Activated naive CD8-positive, alpha-beta T cell (primary cell): ENCODE results near the gene DMD.

Experiments
- H3K27ac Mint-ChIP-seq: one replicate; pipeline ENCODE4 v1.8.0; 2021; ENCODE audit warnings: mixed read lengths
- H3K27me3 Mint-ChIP-seq: one replicate; pipeline ENCODE4 v1.8.0; 2021; ENCODE audit warnings: mixed read lengths
- H3K36me3 Mint-ChIP-seq: one replicate; pipeline ENCODE4 v1.8.0; 2021; ENCODE audit warnings: mixed read lengths
- H3K4me1 Mint-ChIP-seq: one replicate; pipeline ENCODE4 v1.8.0; 2021; ENCODE audit warnings: low read depth, mixed read lengths
- H3K4me3 Mint-ChIP-seq: one replicate; pipeline ENCODE4 v1.8.0; 2021; ENCODE audit warnings: mild to moderate bottlenecking, mixed read lengths
- H3K9me3 Mint-ChIP-seq: one replicate; pipeline ENCODE4 v1.8.0; 2021; ENCODE audit warnings: low read depth, mixed read lengths

Gene DMD

DNA sequence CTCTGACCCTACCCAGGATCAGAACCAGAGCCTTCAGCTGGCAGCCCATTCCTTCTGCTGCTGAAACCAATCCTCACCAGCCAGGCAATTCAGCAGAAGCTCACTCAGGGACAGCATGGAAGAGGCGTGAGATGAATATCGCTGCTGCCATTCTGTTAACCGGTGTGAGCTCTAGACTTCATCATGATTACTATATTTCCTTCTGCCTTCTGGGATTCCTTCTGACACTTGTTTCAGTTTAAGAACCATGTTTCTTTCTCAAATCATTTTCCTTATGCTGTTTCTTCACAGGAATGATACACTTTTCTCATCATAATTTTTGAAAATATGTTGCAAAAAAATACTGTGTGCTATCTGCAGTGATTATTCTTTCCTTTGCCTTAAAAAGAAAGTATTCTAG is 1666.2 kb downstream of the DMD start:
- H3K27ac Mint-ChIP-seq = no peak overlapping the region
- no peaks in the 10 kb centered on the region for H3K9me3 Mint-ChIP-seq
- no peaks in the 10 kb centered on the region for H3K36me3 Mint-ChIP-seq
- no peaks in the 10 kb centered on the region for H3K4me1 Mint-ChIP-seq
- no peak overlapping the region for H3K4me3 Mint-ChIP-seq
- H3K27me3 Mint-ChIP-seq = no peaks in the 10 kb centered on the region

- Mint-ChIP-seq H3K4me3 (no peak overlapping the region), H3K27ac (no peak overlapping the region), H3K36me3 (no peaks in the 10 kb centered on the region), H3K4me1 (no peaks in the 10 kb centered on the region), H3K9me3 (no peaks in the 10 kb centered on the region), H3K27me3 (no peaks in the 10 kb centered on the region)
Observed at GRCh38 chrX:31543634-31544033, 1667.7 kb downstream of the DMD start.

- Mint-ChIP-seq H3K4me3 (no peak overlapping the region), H3K27ac (no peak overlapping the region), H3K27me3 (no peaks in the 10 kb centered on the region), H3K36me3 (no peaks in the 10 kb centered on the region), H3K4me1 (no peaks in the 10 kb centered on the region), H3K9me3 (no peaks in the 10 kb centered on the region)
Observed at GRCh38 chrX:31542566-31542965, 1668.8 kb downstream of the DMD start.

DNA sequence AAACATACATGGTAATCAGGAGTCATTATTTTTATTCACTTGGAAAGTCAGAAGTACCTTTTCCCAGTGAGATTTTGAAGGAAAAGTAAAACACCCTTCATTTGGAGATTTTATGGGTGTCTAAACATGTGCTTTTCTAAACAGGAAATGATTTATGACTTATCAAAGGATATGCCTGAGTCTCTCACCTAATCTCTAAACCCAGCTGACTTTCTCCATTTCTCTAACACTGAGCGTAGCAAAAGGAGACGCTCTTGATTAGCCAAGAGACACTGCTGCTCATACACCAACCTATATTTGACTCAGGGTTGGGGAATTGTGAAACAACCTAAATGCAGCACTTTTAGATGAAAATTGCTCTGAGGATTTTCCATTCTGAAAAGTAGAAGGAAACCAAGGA is 1671.0 kb downstream of the DMD start:
- Mint-ChIP-seq H3K4me3 (no peak overlapping the region), H3K4me1 (no peaks in the 10 kb centered on the region), H3K9me3 (no peaks in the 10 kb centered on the region), H3K27me3 (no peaks in the 10 kb centered on the region), H3K36me3 (no peaks in the 10 kb centered on the region), H3K27ac (no peak overlapping the region)

- Mint-ChIP-seq H3K4me3 (no peak overlapping the region), H3K27me3 (no peaks in the 10 kb centered on the region), H3K27ac (no peak overlapping the region), H3K4me1 (no peaks in the 10 kb centered on the region), H3K36me3 (no peaks in the 10 kb centered on the region), H3K9me3 (no peaks in the 10 kb centered on the region)
Observed at GRCh38 chrX:31527455-31528126, 1683.8 kb downstream of the DMD start.

GRCh38 chrX:31523884-31524536 is 1687.3 kb downstream of the DMD start:
- no peaks in the 10 kb centered on the region for H3K36me3 Mint-ChIP-seq
- no peak overlapping the region for H3K4me3 Mint-ChIP-seq
- H3K4me1 Mint-ChIP-seq = no peaks in the 10 kb centered on the region
- no peak overlapping the region for H3K27ac Mint-ChIP-seq
- H3K27me3 Mint-ChIP-seq = no peaks in the 10 kb centered on the region
- peaks cover 4% of the 10 kb centered on the region for H3K9me3 Mint-ChIP-seq

DNA sequence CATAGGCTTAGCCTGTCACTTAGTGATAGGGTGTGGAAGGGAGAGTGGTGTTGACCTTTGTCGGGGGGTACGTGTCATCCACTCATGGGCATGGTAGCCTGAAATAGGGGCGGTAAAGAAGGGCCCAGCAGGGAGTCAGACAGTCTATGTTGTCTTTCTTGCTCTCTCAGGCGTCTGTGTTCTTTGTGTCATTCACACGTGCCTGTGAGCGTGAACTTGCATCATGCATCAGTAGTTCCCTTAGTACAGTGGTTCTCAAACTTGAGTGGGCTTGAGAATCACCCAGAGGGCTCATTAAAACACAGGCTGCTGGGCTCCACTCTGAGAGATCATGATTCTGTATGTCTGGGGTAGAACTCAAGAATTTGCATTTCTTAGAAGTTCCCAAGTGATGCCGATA is 1688.6 kb downstream of the DMD start:
- H3K4me1 Mint-ChIP-seq = no peaks in the 10 kb centered on the region
- no peaks in the 10 kb centered on the region for H3K27me3 Mint-ChIP-seq
- H3K27ac Mint-ChIP-seq = no peak overlapping the region
- no peak overlapping the region for H3K4me3 Mint-ChIP-seq
- H3K36me3 Mint-ChIP-seq = no peaks in the 10 kb centered on the region
- peaks cover 4% of the 10 kb centered on the region for H3K9me3 Mint-ChIP-seq

DNA sequence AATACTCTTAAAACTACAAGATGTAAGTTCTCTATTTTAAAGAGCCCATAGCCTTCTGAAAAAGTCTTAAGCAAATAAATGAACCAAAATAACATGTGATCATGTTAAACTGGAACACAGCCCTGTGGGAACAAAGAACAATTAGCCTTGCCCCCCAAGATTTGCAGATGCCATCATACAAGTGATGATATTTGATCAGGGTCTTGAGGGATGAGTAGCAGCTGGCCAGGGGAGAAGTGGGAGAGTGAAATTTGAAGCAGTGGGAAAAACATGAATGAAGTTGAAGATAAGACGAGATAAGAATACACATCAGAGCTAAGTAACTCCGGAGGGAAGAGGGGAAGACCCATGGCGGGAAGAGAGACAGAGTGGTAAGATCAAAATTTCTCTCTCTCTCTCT is 1689.4 kb downstream of the DMD start:
- Mint-ChIP-seq H3K4me1 (no peaks in the 10 kb centered on the region), H3K27me3 (no peaks in the 10 kb centered on the region), H3K4me3 (no peak overlapping the region), H3K36me3 (no peaks in the 10 kb centered on the region), H3K9me3 (peaks cover 4% of the 10 kb centered on the region), H3K27ac (no peak overlapping the region)

- Mint-ChIP-seq H3K27ac (no peak overlapping the region), H3K4me3 (no peak overlapping the region), H3K9me3 (peaks cover 4% of the 10 kb centered on the region), H3K4me1 (no peaks in the 10 kb centered on the region), H3K27me3 (no peaks in the 10 kb centered on the region), H3K36me3 (no peaks in the 10 kb centered on the region)
Observed at GRCh38 chrX:31516527-31516926, 1694.8 kb downstream of the DMD start.

DNA sequence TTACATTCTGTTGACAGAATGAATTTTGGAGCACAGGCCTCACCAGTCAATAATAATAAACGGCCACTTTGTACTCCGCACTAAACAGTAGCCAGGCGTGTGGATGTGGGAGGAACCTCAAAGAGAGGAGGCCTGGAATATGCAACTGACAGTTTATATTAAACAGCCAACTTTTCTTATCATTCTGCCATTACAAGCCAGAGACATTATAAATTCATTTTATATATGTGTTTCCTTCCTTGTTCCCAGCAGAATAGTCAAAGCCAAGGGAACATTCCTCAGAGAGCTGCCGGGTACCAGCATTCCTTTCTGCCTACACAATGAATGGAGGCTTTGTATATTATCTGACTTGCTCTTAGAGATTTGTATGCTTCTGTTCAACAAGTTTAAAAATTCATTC is 1703.0 kb downstream of the DMD start:
- Mint-ChIP-seq H3K4me3 (no peak overlapping the region), H3K27ac (no peak overlapping the region), H3K4me1 (no peaks in the 10 kb centered on the region), H3K27me3 (no peaks in the 10 kb centered on the region), H3K9me3 (no peaks in the 10 kb centered on the region), H3K36me3 (no peaks in the 10 kb centered on the region)

DNA sequence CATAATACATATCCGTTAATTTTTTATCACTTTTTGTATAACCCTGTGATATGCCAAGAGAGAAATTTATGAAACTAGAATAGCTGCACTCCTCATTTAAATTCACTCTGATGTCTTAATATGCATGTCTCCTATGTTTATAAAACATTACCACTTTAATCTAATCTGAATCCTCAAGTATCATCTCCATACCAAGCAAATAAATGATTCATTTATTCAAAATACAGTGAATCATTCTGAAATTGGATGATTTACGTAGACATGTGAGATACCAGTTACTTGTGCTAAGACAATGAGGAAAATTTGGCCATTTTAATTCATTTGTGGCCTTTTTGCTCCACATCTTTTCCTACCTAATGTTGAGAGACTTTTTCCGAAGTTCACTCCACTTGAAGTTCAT is 1704.4 kb downstream of the DMD start:
- Mint-ChIP-seq H3K4me3 (no peak overlapping the region), H3K27ac (no peak overlapping the region), H3K27me3 (no peaks in the 10 kb centered on the region), H3K4me1 (no peaks in the 10 kb centered on the region), H3K36me3 (no peaks in the 10 kb centered on the region), H3K9me3 (no peaks in the 10 kb centered on the region)

GRCh38 chrX:31506360-31506759 is 1705.0 kb downstream of the DMD start:
- H3K4me1 Mint-ChIP-seq = no peaks in the 10 kb centered on the region
- H3K27me3 Mint-ChIP-seq = no peaks in the 10 kb centered on the region
- H3K27ac Mint-ChIP-seq = no peak overlapping the region
- H3K4me3 Mint-ChIP-seq = no peak overlapping the region
- no peaks in the 10 kb centered on the region for H3K9me3 Mint-ChIP-seq
- no peaks in the 10 kb centered on the region for H3K36me3 Mint-ChIP-seq

GRCh38 chrX:31500921-31501320 is 1710.4 kb downstream of the DMD start:
- Mint-ChIP-seq H3K36me3 (no peaks in the 10 kb centered on the region), H3K27ac (no peak overlapping the region), H3K9me3 (no peaks in the 10 kb centered on the region)

GRCh38 chrX:31499109-31499508 is 1712.2 kb downstream of the DMD start:
- Mint-ChIP-seq H3K36me3 (no peaks in the 10 kb centered on the region), H3K27ac (no peak overlapping the region), H3K4me1 (no peaks in the 10 kb centered on the region)

More at GRCh38 chrX:31500921-31501320, 1710.4 kb downstream of the DMD start:
- no peak overlapping the region for H3K4me3 Mint-ChIP-seq
- no peaks in the 10 kb centered on the region for H3K27me3 Mint-ChIP-seq
- no peaks in the 10 kb centered on the region for H3K4me1 Mint-ChIP-seq

GRCh38 chrX:31497086-31497485 is 1714.3 kb downstream of the DMD start:
- no peaks in the 10 kb centered on the region for H3K27me3 Mint-ChIP-seq
- no peak overlapping the region for H3K4me3 Mint-ChIP-seq
- no peaks in the 10 kb centered on the region for H3K4me1 Mint-ChIP-seq
- no peaks in the 10 kb centered on the region for H3K9me3 Mint-ChIP-seq
- no peaks in the 10 kb centered on the region for H3K36me3 Mint-ChIP-seq
- H3K27ac Mint-ChIP-seq = no peak overlapping the region

More at GRCh38 chrX:31499109-31499508, 1712.2 kb downstream of the DMD start:
- no peak overlapping the region for H3K4me3 Mint-ChIP-seq
- H3K9me3 Mint-ChIP-seq = no peaks in the 10 kb centered on the region
- no peaks in the 10 kb centered on the region for H3K27me3 Mint-ChIP-seq

GRCh38 chrX:31487951-31488350 is 1723.4 kb downstream of the DMD start:
- Mint-ChIP-seq H3K27ac (no peak overlapping the region), H3K9me3 (no peaks in the 10 kb centered on the region)

More at GRCh38 chrX:31487951-31488350, 1723.4 kb downstream of the DMD start:
- no peaks in the 10 kb centered on the region for H3K27me3 Mint-ChIP-seq
- H3K36me3 Mint-ChIP-seq = no peaks in the 10 kb centered on the region
- no peaks in the 10 kb centered on the region for H3K4me1 Mint-ChIP-seq
- H3K4me3 Mint-ChIP-seq = no peak overlapping the region
